Stimulated activated CD4-positive, alpha-beta T cell treated with anti-CD3 and anti-CD28 coated beads, Interleukin-1b, Interleukin-23, amount 100 ng/mL, for 48 hours (primary cell): ENCODE data around the gene PRCP.
A peak's percentile ranks its signal among the peaks of the same experiment; 100 is the strongest.

ENCODE experiments used
- DNase-seq: peaks from one replicate; pipeline ENCODE4 v3.0.0-alpha.2; 2020

The PRCP gene

GRCh38 chr11:82775736-82776346 is 124.4 kb downstream of the PRCP start:
- peak; percentile 34 for DNase-seq

DNA sequence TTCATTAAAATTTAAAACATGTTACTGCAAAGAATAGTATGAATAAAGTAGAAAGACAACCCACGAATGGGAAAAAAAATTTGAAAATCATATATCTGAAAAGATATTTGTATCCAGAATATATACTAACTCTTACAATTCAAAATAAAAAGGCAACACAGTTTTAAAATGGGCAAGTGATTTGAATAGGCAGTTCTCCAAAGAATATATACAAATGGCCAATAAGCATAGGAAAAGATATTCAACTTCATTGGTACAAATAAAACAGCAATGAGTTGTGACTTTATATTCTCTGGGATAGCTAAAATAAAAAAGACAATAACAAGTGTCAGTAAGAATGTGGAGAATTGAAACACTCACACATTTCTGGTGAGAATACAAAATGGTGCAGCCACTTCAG is 125.0 kb downstream of the PRCP start:
- no peak for DNase-seq
